GM18508 (cell line): ENCODE data around the gene BTBD7.
"Not testable (repeated sequence)": the region's sequence is repeated elsewhere in the genome, so short reads cannot be mapped to it uniquely, and the experiment has no call there.

Experiments
- ATAC-seq: cut with Tn5 transposase; IDR thresholded peaks from one replicate; pipeline ENCODE4 v1.9.1; 2021; ENCODE audit warnings: moderate number of reproducible peaks; ENCODE audit not compliant: insufficient read depth, unreplicated experiment

Gene BTBD7, protein sequence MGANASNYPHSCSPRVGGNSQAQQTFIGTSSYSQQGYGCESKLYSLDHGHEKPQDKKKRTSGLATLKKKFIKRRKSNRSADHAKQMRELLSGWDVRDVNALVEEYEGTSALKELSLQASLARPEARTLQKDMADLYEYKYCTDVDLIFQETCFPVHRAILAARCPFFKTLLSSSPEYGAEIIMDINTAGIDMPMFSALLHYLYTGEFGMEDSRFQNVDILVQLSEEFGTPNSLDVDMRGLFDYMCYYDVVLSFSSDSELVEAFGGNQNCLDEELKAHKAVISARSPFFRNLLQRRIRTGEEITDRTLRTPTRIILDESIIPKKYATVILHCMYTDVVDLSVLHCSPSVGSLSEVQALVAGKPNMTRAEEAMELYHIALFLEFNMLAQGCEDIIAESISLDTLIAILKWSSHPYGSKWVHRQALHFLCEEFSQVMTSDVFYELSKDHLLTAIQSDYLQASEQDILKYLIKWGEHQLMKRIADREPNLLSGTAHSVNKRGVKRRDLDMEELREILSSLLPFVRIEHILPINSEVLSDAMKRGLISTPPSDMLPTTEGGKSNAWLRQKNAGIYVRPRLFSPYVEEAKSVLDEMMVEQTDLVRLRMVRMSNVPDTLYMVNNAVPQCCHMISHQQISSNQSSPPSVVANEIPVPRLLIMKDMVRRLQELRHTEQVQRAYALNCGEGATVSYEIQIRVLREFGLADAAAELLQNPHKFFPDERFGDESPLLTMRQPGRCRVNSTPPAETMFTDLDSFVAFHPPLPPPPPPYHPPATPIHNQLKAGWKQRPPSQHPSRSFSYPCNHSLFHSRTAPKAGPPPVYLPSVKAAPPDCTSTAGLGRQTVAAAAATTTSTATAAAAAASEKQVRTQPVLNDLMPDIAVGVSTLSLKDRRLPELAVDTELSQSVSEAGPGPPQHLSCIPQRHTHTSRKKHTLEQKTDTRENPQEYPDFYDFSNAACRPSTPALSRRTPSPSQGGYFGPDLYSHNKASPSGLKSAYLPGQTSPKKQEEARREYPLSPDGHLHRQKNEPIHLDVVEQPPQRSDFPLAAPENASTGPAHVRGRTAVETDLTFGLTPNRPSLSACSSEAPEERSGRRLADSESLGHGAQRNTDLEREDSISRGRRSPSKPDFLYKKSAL

DNA sequence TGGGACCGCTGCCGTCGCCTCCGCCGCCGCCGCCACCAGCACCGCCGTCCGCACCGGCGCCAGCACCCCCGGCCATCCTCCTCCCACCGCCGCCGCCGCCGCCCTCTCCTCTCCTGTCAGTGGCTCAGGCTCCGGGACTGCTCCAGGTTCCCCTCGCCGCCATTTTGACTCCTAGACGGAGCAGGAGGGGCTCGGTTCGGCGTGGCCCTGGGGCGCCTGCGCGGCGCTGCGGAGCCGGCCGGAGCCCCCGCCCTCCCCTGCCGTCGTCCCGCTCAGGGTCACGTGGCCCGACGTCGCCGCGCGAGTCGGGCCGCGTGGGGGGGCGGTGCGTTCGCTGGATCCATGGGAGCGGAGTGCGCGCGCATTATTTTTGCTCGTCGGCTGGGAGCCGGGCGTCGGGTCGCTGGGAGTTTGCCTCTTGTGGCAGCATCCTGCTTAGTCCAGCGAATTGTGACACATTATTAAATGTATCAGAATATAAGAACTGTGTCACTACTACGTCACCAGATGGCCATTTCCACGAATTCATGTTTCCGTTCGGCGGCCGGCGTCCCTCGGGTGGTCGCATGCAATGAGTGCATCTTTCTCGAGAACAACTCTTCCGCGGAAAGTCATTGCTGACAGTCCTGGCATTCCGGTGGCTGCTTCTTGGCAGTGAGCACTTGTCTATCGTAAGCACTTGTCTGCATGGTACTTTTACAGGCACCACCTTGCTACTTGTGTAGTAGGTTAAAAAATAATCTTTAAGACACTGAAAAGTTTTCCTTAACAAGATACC, at the start of gene BTBD7:
BTBD7 (minus strand) TSS at position 184 of the 778 bp plus-strand sequence. CDS start 36,985 bp downstream, outside the sequence.
- ATAC-seq, result no peak

DNA sequence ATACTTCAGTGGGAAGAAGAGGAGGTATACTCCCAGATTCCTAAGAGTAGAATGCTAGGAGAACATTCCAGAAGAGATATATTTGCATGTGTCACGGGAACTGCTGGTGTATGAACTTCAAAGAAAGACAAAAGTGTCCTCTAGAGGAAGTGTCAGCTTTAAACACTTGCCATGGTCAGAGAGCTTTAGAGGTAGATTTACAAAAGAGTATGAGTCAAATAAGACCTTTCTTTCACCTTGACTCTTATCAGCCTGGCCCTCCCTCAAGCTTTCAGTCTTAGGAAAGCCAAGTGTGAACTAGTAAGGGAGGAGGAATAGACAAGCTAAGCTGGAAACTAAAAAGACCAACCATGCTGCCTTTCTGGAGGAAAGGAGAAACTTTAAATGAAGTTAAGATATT, 48.8 kb upstream of the BTBD7 start:
- ATAC-seq, result no peak

DNA sequence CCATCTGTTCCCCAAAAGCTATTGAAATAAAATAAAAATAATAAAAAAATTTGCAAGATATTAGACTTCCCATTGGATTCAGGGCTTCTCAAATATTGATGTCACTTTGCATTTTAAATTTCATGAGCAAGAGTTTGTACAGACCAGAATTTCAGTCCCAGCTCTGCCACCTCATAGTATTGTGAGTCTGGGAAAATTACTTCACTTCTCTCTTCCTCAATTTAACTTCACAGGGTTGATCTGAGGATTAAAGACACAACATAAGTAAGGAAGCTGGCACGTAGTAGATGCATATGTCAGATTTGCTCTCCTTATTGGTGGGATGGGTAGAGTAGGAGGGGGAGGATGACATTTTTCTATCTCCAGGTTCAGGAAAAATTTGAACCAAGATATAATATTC, 47.0 kb upstream of the BTBD7 start:
- no peak for ATAC-seq

DNA sequence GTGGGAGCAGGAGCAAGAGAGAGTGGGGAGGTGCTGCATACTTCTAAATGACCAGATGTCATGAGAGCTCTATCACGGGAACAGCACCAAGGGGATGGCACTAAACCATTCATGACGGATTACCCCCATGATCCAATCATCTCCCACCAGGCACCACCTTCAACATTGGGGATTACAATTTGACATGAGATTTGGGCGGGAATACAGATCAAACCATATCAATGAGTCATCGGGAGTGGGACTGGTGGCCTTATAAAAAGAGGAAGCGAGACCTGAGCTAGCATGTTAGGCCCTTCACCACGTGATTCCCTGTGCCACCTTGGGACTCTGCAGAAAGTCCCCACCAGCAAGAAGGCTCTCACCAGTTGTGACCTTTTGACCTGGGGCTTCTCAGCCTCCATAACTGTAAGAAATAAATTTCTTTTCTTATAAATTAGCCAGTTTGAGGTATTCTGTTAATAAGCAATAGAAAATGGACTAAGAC, 42.9 kb upstream of the BTBD7 start:
- ATAC-seq, result peak; percentile 89

DNA sequence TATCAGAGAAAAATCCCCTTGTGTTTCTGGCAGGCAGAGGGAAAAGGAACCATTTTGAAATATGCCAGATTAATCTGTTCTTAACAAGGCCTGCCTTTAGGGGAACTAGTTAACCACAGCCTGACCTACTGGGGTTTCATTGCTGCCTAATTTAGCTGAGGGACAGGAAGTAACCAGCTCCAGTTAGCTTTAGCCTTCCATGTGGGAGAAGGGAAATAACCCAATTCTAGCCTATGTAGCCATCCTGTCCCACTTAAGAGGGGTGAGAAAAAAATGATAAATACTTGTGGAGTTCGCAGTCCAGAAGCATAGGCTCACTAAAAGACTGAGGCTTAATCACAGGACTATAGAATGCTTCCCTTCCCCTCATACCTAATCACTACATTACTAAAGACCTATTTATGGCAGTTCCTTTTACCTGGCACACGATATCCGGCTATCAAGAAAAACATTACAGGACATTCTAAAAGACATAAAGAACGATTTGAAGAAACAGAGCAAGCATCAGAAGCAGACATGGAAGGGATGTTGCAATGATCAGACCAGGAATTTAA, 37.0 kb upstream of the BTBD7 start:
- ATAC-seq, result peak; percentile 65

DNA sequence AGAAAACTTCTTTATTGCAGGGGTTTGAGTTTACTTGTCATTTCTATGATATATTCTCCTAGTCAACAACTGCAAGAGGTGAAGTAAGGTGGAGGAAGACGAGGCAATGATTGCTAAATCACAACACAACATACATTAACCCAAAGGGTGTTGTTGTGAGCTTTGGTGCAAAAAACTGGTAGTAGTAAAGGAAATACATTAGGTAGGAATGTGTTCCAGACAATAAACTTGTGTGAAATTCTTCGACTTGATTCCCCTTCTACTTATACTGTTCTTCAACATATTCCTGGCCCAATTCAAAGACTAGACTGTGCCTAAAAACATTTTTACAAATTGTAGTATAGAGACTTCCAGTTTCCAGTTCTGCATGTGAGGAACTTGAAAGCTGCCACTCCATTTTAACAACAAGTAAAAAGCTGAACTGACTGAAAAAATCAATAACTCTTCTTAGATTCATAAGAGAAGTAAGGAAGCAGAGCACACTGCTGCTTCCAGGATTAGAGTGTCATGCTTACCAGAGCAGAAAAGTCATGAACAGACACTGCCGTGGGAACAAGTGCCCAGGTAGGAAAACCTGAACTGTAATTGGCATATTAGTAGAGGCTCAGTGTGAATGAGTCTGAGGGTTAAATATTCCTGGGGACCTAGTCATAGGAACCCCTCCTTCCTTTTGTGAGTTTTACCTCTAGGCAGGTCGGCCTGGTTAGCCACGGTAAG, 36.3 kb upstream of the BTBD7 start:
- no peak for ATAC-seq

DNA sequence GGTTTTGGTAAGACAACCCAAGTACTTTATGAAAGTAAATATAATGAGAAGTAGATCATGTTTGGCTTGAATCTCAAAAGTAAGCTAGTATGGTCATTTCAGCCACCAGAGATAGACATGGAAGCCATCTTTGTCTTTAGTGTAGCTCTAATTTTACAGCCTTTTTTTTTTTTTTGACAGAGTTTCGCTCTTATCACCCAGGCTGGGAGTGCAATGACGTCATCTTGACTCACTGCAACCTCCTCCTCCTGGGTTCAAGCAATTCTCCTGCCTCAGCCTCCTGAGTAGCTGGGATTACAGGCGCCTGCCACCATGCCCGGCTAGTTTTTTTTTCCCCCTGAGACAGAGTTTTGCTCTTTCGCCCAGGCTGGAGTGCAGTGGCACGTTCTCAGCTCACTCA, 22.0 kb upstream of the BTBD7 start:
- ATAC-seq, result not testable (repeated sequence)

DNA sequence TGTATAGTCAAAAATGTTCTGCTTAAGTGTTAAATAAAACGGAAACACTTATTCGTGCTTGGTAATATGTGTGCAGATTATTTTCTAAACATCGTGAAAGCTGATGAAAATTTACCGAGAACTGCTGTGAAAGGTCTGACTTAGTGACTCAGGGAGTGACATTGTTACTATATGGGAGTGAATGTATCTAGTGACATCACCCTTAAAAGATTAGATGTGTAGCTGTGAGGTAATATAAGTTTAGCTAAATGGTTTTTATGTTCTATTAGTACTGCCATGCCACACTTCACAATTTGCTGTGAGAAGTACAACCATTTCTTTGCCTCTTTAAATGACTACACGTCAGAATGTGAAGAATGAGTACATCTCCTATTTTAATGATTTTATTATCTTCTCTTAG, 15.5 kb upstream of the BTBD7 start:
- ATAC-seq, result no peak

DNA sequence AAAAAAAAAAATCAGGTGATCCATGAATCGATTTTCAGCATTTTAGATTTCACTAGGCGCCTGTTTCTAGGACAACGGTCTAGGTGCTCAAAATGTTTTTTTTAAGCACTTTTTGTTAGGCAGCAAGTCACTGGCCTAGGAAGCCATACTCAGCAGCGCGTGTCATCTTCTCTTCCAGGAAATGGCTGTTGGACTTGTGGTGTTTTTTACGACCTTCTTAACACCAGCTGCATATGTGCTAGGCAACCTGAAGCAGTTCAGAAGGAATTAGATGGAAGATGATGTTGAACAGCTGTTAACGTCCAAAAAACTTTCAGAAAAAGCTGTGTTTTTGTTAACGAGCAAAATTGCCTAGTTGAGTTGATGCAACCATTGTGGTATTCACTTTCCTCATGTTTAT, 15.0 kb upstream of the BTBD7 start:
- no peak for ATAC-seq

DNA sequence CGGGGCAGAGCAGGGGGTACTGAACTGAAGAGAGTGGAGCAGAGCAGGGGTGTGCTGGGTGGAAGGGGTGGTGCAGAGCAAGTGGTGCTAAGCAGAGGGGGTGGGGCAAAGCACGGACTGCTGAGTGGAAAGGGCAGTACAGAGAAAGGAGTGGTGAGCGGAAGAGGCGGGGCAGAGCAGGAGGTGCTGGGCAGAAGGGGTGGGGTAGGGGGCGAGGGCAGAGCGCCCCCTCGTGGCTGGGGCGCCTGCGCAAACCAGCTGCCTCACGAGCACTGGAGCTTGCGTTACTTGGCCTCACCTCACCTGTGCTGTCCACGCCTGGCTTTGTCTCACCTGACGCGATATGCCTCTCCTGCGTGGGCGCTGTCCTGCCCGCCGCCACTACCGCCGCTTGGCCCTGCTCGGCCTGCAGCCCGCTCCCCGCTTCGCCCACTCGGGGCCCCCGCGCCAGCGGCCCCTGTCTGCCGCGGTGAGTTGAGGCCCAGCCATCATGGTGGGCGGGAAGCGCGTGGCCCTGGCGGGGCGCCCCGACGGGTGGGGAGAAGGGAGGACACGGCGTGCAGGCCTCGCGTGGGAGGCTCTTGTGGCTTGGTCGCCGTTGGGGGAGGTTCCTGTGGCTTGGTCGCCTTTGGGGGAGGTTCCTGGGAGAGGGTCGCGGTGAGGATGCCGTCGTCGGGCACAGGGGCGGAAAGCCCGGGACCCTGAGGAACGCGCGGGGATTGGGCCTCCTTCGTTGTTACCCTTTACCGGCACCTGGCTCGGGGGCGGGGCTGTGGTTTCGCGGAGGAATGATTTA, 14.3 kb upstream of the BTBD7 start, which contains the start of gene COX8C:
COX8C (plus strand) TSS at position 257 of the 796 bp plus-strand sequence; CDS start at position 344, 87 bp downstream.
- ATAC-seq, result no peak

DNA sequence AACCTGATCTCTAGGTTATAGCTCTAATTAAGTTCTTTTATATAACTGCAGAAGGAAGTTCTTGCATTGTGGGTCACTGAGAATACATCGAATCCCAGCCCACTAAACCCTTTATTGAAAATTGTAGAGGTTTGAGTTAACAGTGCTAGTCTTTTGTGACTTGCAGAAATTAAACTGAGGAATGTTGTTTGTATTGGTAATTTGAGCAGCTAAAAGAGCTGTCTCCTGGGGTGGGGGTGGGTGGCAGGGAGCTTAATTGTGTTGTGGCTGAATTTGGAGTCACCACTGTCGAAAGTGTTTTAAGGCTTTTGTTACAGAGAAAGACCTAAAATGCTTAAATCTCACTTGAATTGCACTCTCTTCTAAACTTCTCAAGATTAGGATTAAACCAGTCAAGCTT, 11.0 kb upstream of the BTBD7 start:
- no peak for ATAC-seq

DNA sequence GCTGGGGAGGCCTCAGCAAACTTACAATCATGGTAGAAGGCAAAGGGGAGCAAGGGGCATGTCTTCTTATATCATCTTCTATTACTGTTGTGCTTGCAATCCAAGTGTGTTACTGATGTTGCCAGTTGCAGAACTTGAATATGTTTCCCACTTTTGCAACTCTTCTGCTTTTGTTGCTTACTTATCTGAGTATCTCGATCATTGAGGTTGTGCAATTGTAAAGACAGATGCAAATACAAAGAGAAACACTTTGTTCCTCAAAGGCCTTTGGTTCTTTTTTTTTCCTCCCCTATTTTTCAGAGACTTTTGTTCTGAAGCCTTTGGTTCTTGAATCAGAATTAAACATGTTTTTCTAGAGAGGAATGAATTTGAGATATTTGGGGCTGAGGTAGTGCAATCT, 10.4 kb upstream of the BTBD7 start:
- ATAC-seq, result no peak

DNA sequence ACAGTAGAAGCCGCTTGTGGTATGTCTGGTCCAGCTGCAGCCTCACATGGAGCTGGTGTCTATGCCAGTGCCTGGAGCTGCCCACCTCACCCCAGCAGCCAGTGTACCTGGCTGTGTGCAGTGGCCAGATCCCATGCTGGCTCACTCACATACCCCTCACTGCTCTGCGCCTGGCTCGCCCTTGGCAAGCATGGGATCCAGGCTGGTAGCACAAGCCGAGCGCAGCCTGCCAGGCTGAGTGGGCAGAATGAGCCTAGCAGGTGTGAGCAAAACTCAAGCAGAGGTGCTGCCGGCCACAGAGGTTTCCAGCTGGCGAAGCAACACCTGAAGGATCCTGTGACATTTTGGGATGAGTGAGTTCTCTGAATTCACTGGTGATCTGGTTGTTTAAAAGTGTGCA, 5.0 kb upstream of the BTBD7 start:
- no peak for ATAC-seq

DNA sequence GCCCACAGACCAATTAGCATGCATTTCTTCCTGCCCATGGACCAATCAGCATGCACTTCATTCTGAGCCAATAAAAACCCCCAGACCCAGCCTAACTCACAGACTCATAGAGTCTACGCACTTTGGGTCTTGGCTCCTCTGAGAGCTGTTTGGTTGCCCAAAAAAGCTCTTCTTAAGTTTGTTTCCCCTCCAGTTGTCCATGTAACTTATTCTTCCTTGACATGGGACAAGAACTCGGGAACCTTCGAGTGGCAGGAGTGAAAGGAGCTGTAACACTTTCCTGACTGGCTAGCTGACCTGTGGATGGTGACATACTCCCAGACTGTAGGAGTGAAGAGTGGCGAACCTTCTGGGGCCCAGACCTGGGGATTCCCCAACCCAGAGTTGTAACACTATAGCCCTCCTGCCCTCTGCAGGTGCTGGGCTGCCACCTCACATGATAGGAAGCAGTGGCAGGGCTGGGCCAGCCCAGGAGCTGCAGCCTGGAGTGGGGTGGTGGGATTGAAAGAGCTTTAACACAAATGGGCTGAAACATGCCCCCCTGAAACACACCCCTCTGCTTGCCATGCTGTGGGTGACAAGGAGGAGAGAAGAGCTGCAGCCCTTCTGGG, 4.4 kb upstream of the BTBD7 start:
- no peak for ATAC-seq

DNA sequence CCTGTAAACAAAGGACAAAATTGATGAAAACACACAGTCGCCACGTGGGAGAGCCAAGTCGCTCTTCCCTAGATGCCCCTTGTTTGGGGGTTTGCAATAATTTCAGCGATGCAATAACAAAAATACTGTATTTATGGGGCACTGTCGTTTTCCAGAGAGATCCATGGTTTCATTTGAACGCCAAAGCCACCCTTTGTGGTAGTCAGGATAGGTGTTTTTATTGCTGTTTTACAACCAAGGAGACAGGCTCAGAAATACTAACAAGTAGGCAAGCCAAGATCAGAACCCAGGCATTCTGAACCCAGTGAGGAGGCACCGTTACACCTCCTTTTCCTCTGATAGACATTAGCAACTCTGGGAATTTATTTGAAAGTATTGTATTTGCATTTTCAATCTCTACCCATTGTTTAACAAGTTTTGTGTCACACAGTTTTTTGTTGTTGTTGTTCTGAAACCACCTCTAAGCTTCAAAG, 831 bp upstream of the BTBD7 start:
- ATAC-seq, result no peak

DNA sequence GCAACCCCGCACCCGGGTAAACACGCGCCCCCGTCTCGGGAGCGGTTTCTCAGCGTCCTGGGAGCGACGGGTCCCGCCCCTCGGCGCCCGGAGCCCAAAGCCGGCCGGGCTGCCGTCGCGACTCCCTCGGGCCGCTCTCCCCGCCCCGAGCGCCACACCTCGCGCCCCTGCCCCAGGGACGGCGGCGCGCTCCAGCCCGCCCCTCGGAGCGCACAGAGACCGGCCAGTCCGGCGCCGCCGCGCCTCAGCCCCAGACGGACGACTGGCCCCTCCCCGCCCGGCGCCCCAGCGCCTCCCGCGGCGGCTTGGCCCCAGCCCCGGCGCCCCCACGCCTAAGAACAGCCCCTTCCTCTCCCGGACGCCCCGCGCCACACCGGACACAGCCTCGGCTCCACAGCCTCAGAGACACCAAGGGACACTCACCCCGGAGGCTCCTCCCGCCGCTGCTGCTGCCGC, 411 bp downstream of the BTBD7 start:
- no peak for ATAC-seq

DNA sequence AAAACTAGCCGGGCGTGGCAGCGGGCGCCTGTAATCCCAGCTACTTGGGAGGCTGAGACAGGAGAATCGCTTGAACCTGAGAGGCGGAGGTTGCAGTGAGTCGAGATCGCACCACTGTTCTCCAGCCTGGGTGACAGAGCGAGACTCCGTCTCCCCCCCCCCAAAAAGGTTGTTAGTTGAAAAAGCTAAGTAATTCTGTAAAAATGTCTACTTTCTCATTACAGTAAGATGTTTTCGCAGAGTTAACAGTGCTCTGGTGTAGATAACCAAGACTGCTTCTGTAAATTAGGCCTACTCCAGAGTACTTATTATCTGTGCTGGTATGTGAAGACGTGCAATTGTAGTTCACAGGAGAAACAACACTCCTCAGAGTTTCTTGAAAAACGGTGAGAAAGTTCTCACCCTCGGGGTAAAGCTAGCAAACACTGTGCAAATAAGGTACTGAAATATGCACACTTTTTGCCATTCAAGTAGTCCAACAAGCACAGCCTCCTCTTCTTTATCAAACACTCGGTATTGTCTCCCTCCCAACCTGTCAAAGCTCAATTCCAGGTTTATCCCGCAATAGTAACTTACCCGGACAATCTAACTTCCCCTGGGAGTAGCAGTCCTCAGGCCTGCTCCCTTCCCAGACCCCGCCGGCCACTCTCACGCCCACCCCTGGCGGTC, 974 bp downstream of the BTBD7 start:
- ATAC-seq, result no peak
